Endothelial cell (in vitro differentiated cells): ENCODE data around the gene P2RY4. TPM values are rescaled to one million over a fixed set of nuclear protein-coding genes. Genes with fewer than 3 reads are reported as not detected.

Experiments
- DNase-seq: peaks from one replicate; pipeline ENCODE4 v3.0.0; 2021; ENCODE audit warnings: low spot score
- H3K27ac Mint-ChIP-seq: one replicate; pipeline ENCODE4 v1.8.0; 2021; ENCODE audit warnings: mixed read lengths, inconsistent platforms; ENCODE audit not compliant: unreplicated experiment
- H3K27me3 Mint-ChIP-seq: one replicate; pipeline ENCODE4 v1.8.0; 2021; ENCODE audit warnings: mild to moderate bottlenecking, moderate library complexity, mixed read lengths, inconsistent platforms; ENCODE audit not compliant: unreplicated experiment
- H3K36me3 Mint-ChIP-seq: one replicate; pipeline ENCODE4 v1.8.0; 2021; ENCODE audit warnings: mild to moderate bottlenecking, low read depth, mixed read lengths, inconsistent platforms; ENCODE audit not compliant: unreplicated experiment
- H3K4me1 Mint-ChIP-seq: one replicate; pipeline ENCODE4 v1.8.0; 2021; ENCODE audit warnings: mild to moderate bottlenecking, mixed read lengths, inconsistent platforms; ENCODE audit not compliant: unreplicated experiment
- H3K4me3 Mint-ChIP-seq: one replicate; pipeline ENCODE4 v1.8.0; 2021; ENCODE audit warnings: mild to moderate bottlenecking, mixed read lengths, inconsistent platforms; ENCODE audit not compliant: unreplicated experiment
- H3K9me3 Mint-ChIP-seq: one replicate; pipeline ENCODE4 v1.8.0; 2021; ENCODE audit warnings: mixed read lengths, inconsistent platforms; ENCODE audit not compliant: unreplicated experiment
- CTCF ChIP-seq: fragments of 200-600 bp; sonication (generic); IDR thresholded peaks from one replicate; pipeline ENCODE4 v1.5.0; 2021; ENCODE audit warnings: antibody characterized with exemption; ENCODE audit not compliant: unreplicated experiment
- long read RNA-seq: library from polyadenylated mRNA; unstranded; transcript quantifications from one replicate; pipeline ENCODE4 v2.0.0, GENCODE V29; 2020; ENCODE audit not compliant: unreplicated experiment
- total RNA-seq: library from RNA; stranded (reverse); fragmentation: NEBNext Ultra II Directional; extraction: Animal tissue kit (Norgen Biotek cat#: 25700); gene quantifications from one replicate; pipeline ENCODE4 v1.2.1, GENCODE V29; 2021; ENCODE audit not compliant: unreplicated experiment

P2RY4 gene
- total RNA-seq: 0.38 TPM
- long read RNA-seq: 0 reads

- no peak for TF ChIP-seq CTCF
- Mint-ChIP-seq H3K27ac (no peak within 1 kb of the TSS), H3K27me3 (peaks cover 1% of the 10 kb centered on the region), H3K4me1 (peaks cover 6% of the 10 kb centered on the region), H3K9me3 (no peaks in the 10 kb centered on the region), H3K4me3 (no peak within 1 kb of the TSS), H3K36me3 (no peaks in the 10 kb centered on the region)
- no peak for DNase-seq
These were observed at the start of gene P2RY4 for GRCh38 chrX:70260104-70260503. P2RY4 (minus strand) TSS chrX:70260204; CDS start chrX:70259624, 580 bp downstream.

DNA sequence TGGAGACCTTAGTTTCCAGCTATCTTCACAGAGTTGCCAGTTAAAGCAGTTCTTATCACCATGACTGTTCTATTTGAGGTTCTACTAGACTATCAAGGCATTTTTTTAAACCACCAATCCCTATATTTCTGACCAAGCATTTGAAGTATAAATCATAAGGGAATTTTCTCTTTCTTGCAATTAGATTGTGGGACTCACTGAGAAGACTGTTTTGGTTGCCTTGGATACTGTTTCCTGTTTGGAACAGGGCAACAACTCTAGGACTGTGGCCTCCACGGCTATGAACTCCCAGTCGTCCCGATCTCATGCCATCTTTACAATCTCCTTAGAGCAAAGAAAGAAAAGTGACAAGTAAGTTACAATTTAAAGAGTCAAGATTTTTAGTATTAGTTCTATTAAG lies 41.7 kb upstream of the P2RY4 start:
- Mint-ChIP-seq H3K36me3 (no peaks in the 10 kb centered on the region), H3K27me3 (peaks cover 2% of the 10 kb centered on the region), H3K27ac (peak overlapping the region; percentile 76), H3K4me1 (no peaks in the 10 kb centered on the region), H3K9me3 (no peaks in the 10 kb centered on the region), H3K4me3 (no peak overlapping the region)
- no peak for DNase-seq
- no peak for TF ChIP-seq CTCF

GRCh38 chrX:70293621-70294020 lies 33.6 kb upstream of the P2RY4 start:
- H3K27me3 Mint-ChIP-seq: no peaks in the 10 kb centered on the region
- no peak for DNase-seq
- H3K4me3 Mint-ChIP-seq: no peak overlapping the region
- H3K36me3 Mint-ChIP-seq: peaks cover 4% of the 10 kb centered on the region
- peaks cover 3% of the 10 kb centered on the region for H3K4me1 Mint-ChIP-seq
- H3K27ac Mint-ChIP-seq: no peak overlapping the region
- H3K9me3 Mint-ChIP-seq: no peaks in the 10 kb centered on the region
- TF ChIP-seq CTCF: no peak

GRCh38 chrX:70292788-70293187 lies 32.8 kb upstream of the P2RY4 start:
- Mint-ChIP-seq H3K4me3 (no peak overlapping the region), H3K27me3 (peaks cover 2% of the 10 kb centered on the region), H3K36me3 (peaks cover 4% of the 10 kb centered on the region), H3K9me3 (no peaks in the 10 kb centered on the region), H3K27ac (no peak overlapping the region), H3K4me1 (peaks cover 3% of the 10 kb centered on the region)
- no peak for TF ChIP-seq CTCF
- no peak for DNase-seq

GRCh38 chrX:70289793-70290770 lies 30.1 kb upstream of the P2RY4 start, which contains the start of the genes KIF4A and PDZD11:
KIF4A (plus strand) TSS chrX:70290104; CDS start chrX:70290459, 355 bp downstream.
PDZD11 (minus strand) TSS chrX:70289927; CDS start chrX:70289341, 586 bp downstream.
- H3K9me3 Mint-ChIP-seq: no peaks in the 10 kb centered on the region
- no peak for TF ChIP-seq CTCF
- DNase-seq: peak; percentile 80

More at GRCh38 chrX:70289793-70290770, 30.1 kb upstream of the P2RY4 start, which contains the start of the genes KIF4A and PDZD11:
- H3K27ac Mint-ChIP-seq: peak within 1 kb of the TSS; percentile 80
- peaks cover 3% of the 10 kb centered on the region for H3K4me1 Mint-ChIP-seq
- H3K36me3 Mint-ChIP-seq: peaks cover 4% of the 10 kb centered on the region
- peak within 1 kb of the TSS; percentile 95 for H3K4me3 Mint-ChIP-seq
- peaks cover 2% of the 10 kb centered on the region for H3K27me3 Mint-ChIP-seq
